ENCODE measurements around the gene HPCAL1. TPM values are rescaled to one million over a fixed set of nuclear protein-coding genes. Genes with fewer than 3 reads are reported as not detected.

The HPCAL1 gene
- total RNA-seq, 1 experiment from 2014 or later: 312 TPM

GRCh38 chr2:10326707-10327594 lies 24.2 kb downstream of the HPCAL1 start:
- H3K9ac ChIP-seq (ENCODE audit: low read length): no peak overlapping the region
- no peaks in the 10 kb centered on the region for H3K27me3 ChIP-seq (ENCODE audit: low read length)
- CTCF ChIA-PET: interaction anchor here (0.5 kb wide), 1 partner anchor 56 kb away, joined by 7 read pairs; no protein-coding TSS in a partner anchor
- H3F3A ChIP-seq (ENCODE audit: low read length, unreplicated experiment): no peaks in the 10 kb centered on the region
- no peaks in the 10 kb centered on the region for H3K9me3 ChIP-seq (ENCODE audit: low read length)
- H3K4me2 ChIP-seq (ENCODE audit: low read length): no peak overlapping the region
- intact Hi-C loops (cut with micrococcal nuclease): no loop called here
- no peak overlapping the region for H3K27ac ChIP-seq (ENCODE audit: low read length)
- no peaks in the 10 kb centered on the region for H3K9me2 ChIP-seq (replicated peaks; ENCODE audit: low read length)
- no peak for ATAC-seq
- peaks cover 52% of the 10 kb centered on the region for H3K4me1 ChIP-seq (ENCODE audit: insufficient read depth, low read length)
- DNase-seq: no peak
- POLR2A ChIA-PET (ENCODE audit: unreplicated experiment): no interaction called here
- no peak overlapping the region for H2AFZ ChIP-seq (ENCODE audit: low read length)
- no peak overlapping the region for H3K4me3 ChIP-seq (ENCODE audit: low read length)
- H3K36me3 ChIP-seq (ENCODE audit: low read depth, low read length): peaks cover 25% of the 10 kb centered on the region; the same call in 1 of the 2 replicates
- TF ChIP-seq CTCF (conservative IDR thresholded peaks at IDR 0.05; ENCODE audit: low read depth, low read length): no peak
- no peak for TF ChIP-seq EZH2 (IDR thresholded peaks at IDR 0.05; ENCODE audit: low read length, unreplicated experiment)
- no peak for TF ChIP-seq EZH2phosphoT487 (IDR thresholded peaks at IDR 0.05; ENCODE audit: borderline replicate concordance, low read length)
- BruUV-seq (replicated peaks): no TSS peak
- peaks cover 100% of the 10 kb centered on the region for H3K79me2 ChIP-seq (ENCODE audit: low read length)
- peaks cover 93% of the 10 kb centered on the region for H4K20me1 ChIP-seq (ENCODE audit: low read length)

DNA sequence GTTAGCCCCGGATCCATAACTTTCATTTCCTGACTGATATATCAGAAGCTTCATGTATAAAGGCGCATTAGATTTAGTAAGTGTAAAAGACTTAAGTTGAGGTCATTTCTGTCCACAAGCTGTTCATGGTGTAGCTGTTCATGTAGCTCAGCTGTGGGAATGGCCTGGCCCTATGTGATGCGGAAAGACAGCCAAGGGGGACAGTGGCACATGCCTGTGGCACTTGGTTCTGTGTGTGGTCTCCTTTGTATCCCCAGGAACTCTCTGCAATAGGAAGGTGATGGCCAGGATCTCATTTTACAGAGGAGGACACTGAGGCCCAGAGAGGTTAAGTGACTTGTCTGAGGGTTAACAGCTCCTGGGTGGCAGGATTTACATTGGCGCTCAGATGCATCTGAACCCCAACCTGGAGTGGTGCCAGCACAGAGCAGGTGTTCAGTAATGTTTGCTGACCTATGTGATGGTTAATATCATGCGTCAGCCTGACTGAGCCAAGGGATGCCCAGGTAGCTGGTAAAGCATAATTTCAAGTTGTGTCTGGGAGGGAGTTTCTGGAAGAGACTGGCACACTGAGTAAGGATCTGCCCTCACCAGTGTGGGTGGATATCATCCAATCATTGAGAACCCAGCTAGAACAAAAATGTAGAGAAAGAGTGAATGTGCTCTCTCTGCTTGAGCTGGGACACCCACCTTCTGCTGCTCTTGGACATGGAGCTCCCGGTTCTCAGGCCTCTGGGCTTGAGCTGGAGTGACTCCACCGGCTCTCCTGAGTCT lies 25.4 kb downstream of the HPCAL1 start:
- H3F3A ChIP-seq (ENCODE audit: low read length, unreplicated experiment): no peaks in the 10 kb centered on the region
- ChIA-PET POLR2A (ENCODE audit: unreplicated experiment) (interaction anchor here (0.6 kb wide), 1 partner anchor 24 kb away, joined by 3 read pairs; no protein-coding TSS in a partner anchor), CTCF (no interaction called here)
- peak; percentile 65 for DNase-seq
- no peak overlapping the region for H2AFZ ChIP-seq (ENCODE audit: low read length)
- BruUV-seq (replicated peaks): no TSS peak
- peaks cover 20% of the 10 kb centered on the region; the same call in 1 of the 2 replicates for H3K36me3 ChIP-seq (ENCODE audit: low read depth, low read length)
- H3K9me3 ChIP-seq (ENCODE audit: low read length): no peaks in the 10 kb centered on the region
- H3K27ac ChIP-seq (ENCODE audit: low read length): no peak overlapping the region
- TF ChIP-seq EZH2phosphoT487 (IDR thresholded peaks at IDR 0.05; ENCODE audit: borderline replicate concordance, low read length): no peak
- TF ChIP-seq EZH2 (IDR thresholded peaks at IDR 0.05; ENCODE audit: low read length, unreplicated experiment): no peak
- no peak for TF ChIP-seq CTCF (conservative IDR thresholded peaks at IDR 0.05; ENCODE audit: low read depth, low read length)
- H3K9ac ChIP-seq (ENCODE audit: low read length): no peak overlapping the region
- peaks cover 100% of the 10 kb centered on the region for H3K79me2 ChIP-seq (ENCODE audit: low read length)
- peaks cover 54% of the 10 kb centered on the region for H3K4me1 ChIP-seq (ENCODE audit: insufficient read depth, low read length)
- intact Hi-C loops (cut with micrococcal nuclease): no loop called here
- no peaks in the 10 kb centered on the region for H3K27me3 ChIP-seq (ENCODE audit: low read length)
- no peak overlapping the region for H3K4me3 ChIP-seq (ENCODE audit: low read length)
- no peak for ATAC-seq
- peaks cover 90% of the 10 kb centered on the region for H4K20me1 ChIP-seq (ENCODE audit: low read length)
- no peaks in the 10 kb centered on the region for H3K9me2 ChIP-seq (replicated peaks; ENCODE audit: low read length)
- H3K4me2 ChIP-seq (ENCODE audit: low read length): no peak overlapping the region
